Measurements from ENCODE around the gene FAM13B.
"Not testable (repeated sequence)": the region's sequence is repeated elsewhere in the genome, so short reads cannot be mapped to it uniquely, and the experiment has no call there.

DNA sequence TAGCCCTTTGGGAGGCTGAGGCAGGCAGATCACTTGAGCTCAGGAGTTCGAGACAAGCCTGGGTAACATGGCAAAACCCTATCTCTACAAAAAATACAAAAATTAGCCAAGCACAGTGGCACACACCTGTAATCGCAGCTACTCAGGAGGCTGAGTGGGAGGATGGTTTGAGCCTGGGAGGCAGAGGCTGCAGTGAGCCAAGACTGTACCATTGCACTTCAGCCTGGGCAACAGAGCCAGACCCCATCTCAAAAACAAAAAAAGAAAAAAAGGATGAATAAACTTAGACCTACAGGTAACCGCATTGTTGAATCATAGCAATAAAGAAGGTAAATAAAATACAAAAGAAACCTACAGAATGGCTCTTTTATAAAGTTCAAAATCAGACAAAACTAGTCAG is 12.4 kb upstream of the FAM13B start:
- not testable (repeated sequence) for TF ChIP-seq EZH2 (IDR thresholded peaks at IDR 0.05); POLR2AphosphoS5 (IDR thresholded peaks at IDR 0.05; ENCODE audit: borderline replicate concordance, low read depth, low read length)
